ENCODE results near the gene NDUFAB1.
"Not testable (repeated sequence)": the region's sequence is repeated elsewhere in the genome, so short reads cannot be mapped to it uniquely, and the experiment has no call there.

NDUFAB1 gene

GRCh38 chr16:23583271-23583670 is 12.8 kb downstream of the NDUFAB1 start:
- not testable (repeated sequence) for DNase-seq

- no peak for DNase-seq
Measured at GRCh38 chr16:23581764-23582163, 14.4 kb downstream of the NDUFAB1 start.

- no peak for DNase-seq
Measured at GRCh38 chr16:23580391-23580790, 15.7 kb downstream of the NDUFAB1 start.

GRCh38 chr16:23579371-23579770 is 16.7 kb downstream of the NDUFAB1 start:
- no peak for DNase-seq

- DNase-seq, result no peak
Measured at GRCh38 chr16:23578101-23578830, 17.9 kb downstream of the NDUFAB1 start.

- DNase-seq, result no peak
Measured at GRCh38 chr16:23577493-23577892, 18.6 kb downstream of the NDUFAB1 start.

- no peak for DNase-seq
Measured at GRCh38 chr16:23575834-23576233, 20.3 kb downstream of the NDUFAB1 start.

GRCh38 chr16:23573817-23574216 is 22.3 kb downstream of the NDUFAB1 start:
- no peak for DNase-seq

GRCh38 chr16:23572394-23572793 is 23.7 kb downstream of the NDUFAB1 start:
- DNase-seq, result no peak

- no peak for DNase-seq
Measured at GRCh38 chr16:23571895-23572294, 24.2 kb downstream of the NDUFAB1 start.

GRCh38 chr16:23570992-23571632 is 25.0 kb downstream of the NDUFAB1 start:
- no peak for DNase-seq

GRCh38 chr16:23567602-23568001 is 28.5 kb downstream of the NDUFAB1 start:
- DNase-seq, result no peak

GRCh38 chr16:23566724-23567123 is 29.4 kb downstream of the NDUFAB1 start:
- DNase-seq, result no peak

- DNase-seq, result no peak
Measured at GRCh38 chr16:23564575-23565363, 31.3 kb downstream of the NDUFAB1 start.

GRCh38 chr16:23563186-23563585 is 32.9 kb downstream of the NDUFAB1 start:
- DNase-seq, result no peak

GRCh38 chr16:23562505-23562904 is 33.6 kb downstream of the NDUFAB1 start:
- DNase-seq, result no peak

- no peak for DNase-seq
Measured at GRCh38 chr16:23561586-23561985, 34.5 kb downstream of the NDUFAB1 start.

GRCh38 chr16:23557779-23558702 is 38.1 kb downstream of the NDUFAB1 start:
- no peak for DNase-seq

GRCh38 chr16:23556881-23557778 is 39.0 kb downstream of the NDUFAB1 start, which contains the start of the genes EARS2 and UBFD1:
Gene EARS2, minus strand, starts transcription at chr16:23557350. Its CDS starts 7 bp downstream, at chr16:23557343.
Gene UBFD1, plus strand, starts transcription at chr16:23557727. Its CDS starts 16 bp downstream, at chr16:23557743.
- DNase-seq, result peak; percentile 84

GRCh38 chr16:23554536-23554935 is 41.6 kb downstream of the NDUFAB1 start:
- DNase-seq, result no peak

GRCh38 chr16:23552161-23552560 is 44.0 kb downstream of the NDUFAB1 start:
- no peak for DNase-seq

All from NCI-H748 treated with DMSO at 0.1 percent for 48 hours (cell line).